HepG2 (cell line): ENCODE results near the gene CES3. TPM values are rescaled to one million over a fixed set of nuclear protein-coding genes. Genes with fewer than 3 reads are reported as not detected.

Experiments used
- DNMT1 ChIP-seq: sonication (generic); formaldehyde crosslinking; IDR thresholded peaks from 2 replicates; pipeline ENCODE4 v1.5.1; 2020; ENCODE audit warnings: mild to moderate bottlenecking, missing genetic modification reagents
- ESRRA ChIP-seq: sonication (generic); formaldehyde crosslinking; IDR thresholded peaks from 2 replicates; pipeline ENCODE4 v1.5.1; 2020; ENCODE audit warnings: mild to moderate bottlenecking, low read depth, missing genetic modification reagents
- HDAC2 ChIP-seq: sonication (generic); formaldehyde crosslinking; IDR thresholded peaks from 2 replicates; pipeline ENCODE4 v1.4.0; 2020; ENCODE audit warnings: missing genetic modification reagents
- HNRNPLL ChIP-seq: fragments of 200-400 bp; formaldehyde crosslinking; IDR thresholded peaks from 2 replicates; pipeline ENCODE4 v1.6.1; 2017; ENCODE audit warnings: mild to moderate bottlenecking, low read depth, low read length; ENCODE audit not compliant: poor library complexity, severe bottlenecking
- HOXA3 ChIP-seq: sonication (generic); formaldehyde crosslinking; IDR thresholded peaks from 2 replicates; pipeline ENCODE4 v1.5.0; 2020; ENCODE audit warnings: missing genetic modification reagents
- LCORL ChIP-seq, 2 experiments: fragments of 450-650 bp in 1 of 2; sonication (generic) in 1 of 2; formaldehyde crosslinking in 1 of 2; IDR thresholded peaks; 2 replicates each; pipeline versions ENCODE4 v1.5.0 to v1.6.1; 2017 to 2020; ENCODE audit warnings: antibody characterized with exemption in 1 of 2, missing genetic modification reagents in 1 of 2
- PAXIP1 ChIP-seq: sonication (generic); formaldehyde crosslinking; conservative IDR thresholded peaks from 2 replicates; pipeline ENCODE4 v1.4.0; 2020; ENCODE audit warnings: mild to moderate bottlenecking, missing genetic modification reagents, moderate library complexity
- PHF8 ChIP-seq: sonication (generic); formaldehyde crosslinking; IDR thresholded peaks from 2 replicates; pipeline ENCODE4 v1.5.0; 2020; ENCODE audit warnings: missing genetic modification reagents
- REPIN1 ChIP-seq: sonication (generic); formaldehyde crosslinking; IDR thresholded peaks from 2 replicates; pipeline ENCODE4 v1.8.0; 2022; ENCODE audit warnings: missing genetic modification reagents, low read depth, mild to moderate bottlenecking, borderline replicate concordance
- SOX6 ChIP-seq, 2 experiments: fragments of 450-650 bp in 1 of 2; sonication (generic) in 1 of 2; formaldehyde crosslinking in 1 of 2; IDR thresholded peaks; 2 replicates each; pipeline versions ENCODE4 v1.4.0 to v1.6.1; 2017 to 2020; ENCODE audit warnings: antibody characterized with exemption in 1 of 2, mild to moderate bottlenecking in 1 of 2, missing genetic modification reagents in 1 of 2
- ZKSCAN8 ChIP-seq: IDR thresholded peaks from 2 replicates; pipeline ENCODE4 v1.6.1; 2016; ENCODE audit warnings: borderline replicate concordance, missing genetic modification reagents, missing compliant biosample characterization
- ZNF687 ChIP-seq: sonication (generic); formaldehyde crosslinking; IDR thresholded peaks from 2 replicates; pipeline ENCODE4 v1.5.1; 2020; ENCODE audit warnings: mild to moderate bottlenecking, missing genetic modification reagents, moderate library complexity
- ZNF788 ChIP-seq: sonication (generic); formaldehyde crosslinking; IDR thresholded peaks from 2 replicates; pipeline ENCODE4 v1.5.0; 2020; ENCODE audit warnings: mild to moderate bottlenecking, missing genetic modification reagents, borderline replicate concordance
- ZNF792 ChIP-seq: IDR thresholded peaks from 2 replicates; pipeline ENCODE4 v1.6.1; 2016
- polyA plus RNA-seq, 8 experiments: library from polyadenylated mRNA; depleted of rRNA in 3 of 8; stranded (reverse) in 7 of 8; unstranded in 1 of 8; fragments of >200 nt; fragmentation: Illumina TruSeq in 4 of 8; extraction: Trizol in 4 of 8; gene quantifications; 2 replicates each; pipeline versions ENCODE4 v1.2.1 to v1.2.3, GENCODE V29; 2011 to 2016; ENCODE audit warnings: low read depth in 4 of 8, missing spikeins in 1 of 8, mixed read lengths in 1 of 8; ENCODE audit not compliant: insufficient read depth in 1 of 8
- total RNA-seq, 5 experiments: library from RNA; depleted of rRNA; stranded (reverse); fragments of >200 nt; fragmentation: Illumina TruSeq; extraction: Trizol; gene quantifications; 2 replicates each; pipeline ENCODE4 v1.2.3, GENCODE V29; 2016; ENCODE audit warnings: low read depth in 1 of 5
- TF ChIP-seq, protein P1 (sequence below): sonication (generic); formaldehyde crosslinking; IDR thresholded peaks from 2 replicates; pipeline ENCODE4 v1.4.0; 2020; ENCODE audit warnings: missing genetic modification reagents
- TF ChIP-seq, protein P2 (sequence below): sonication (generic); formaldehyde crosslinking; IDR thresholded peaks from 2 replicates; pipeline ENCODE4 v1.9.0; 2022; ENCODE audit warnings: missing genetic modification reagents, mild to moderate bottlenecking, borderline replicate concordance
- TF ChIP-seq, protein P3 (sequence below): sonication (generic); formaldehyde crosslinking; IDR thresholded peaks from 2 replicates; pipeline ENCODE4 v1.4.0; 2020; ENCODE audit warnings: mild to moderate bottlenecking, missing genetic modification reagents

CES3 gene
- total and polyA plus RNA-seq, 2 of the 13 experiments (the other 11 are each of a cell fraction or from before 2014, with no cell fraction given): 6.6 to 17.4 TPM

- TF ChIP-seq PAXIP1 (CRISPR knock-in tag) (0 out of 2 replicates have a peak, but pooled peaks have one; percentile 35), REPIN1 (CRISPR knock-in tag) (0 out of 2 replicates have a peak, but pooled peaks have one; percentile 27), ZNF788 (CRISPR knock-in tag) (peak; percentile 10; the same call in 1 of the 2 replicates), ZKSCAN8 (CRISPR knock-in tag) (no peak), DNMT1 (CRISPR knock-in tag) (0 out of 2 replicates have a peak, but pooled peaks have one; percentile 9), PHF8 (CRISPR knock-in tag) (peak; percentile 30; the same call in 1 of the 2 replicates), ESRRA (CRISPR knock-in tag) (0 out of 2 replicates have a peak, but pooled peaks have one; percentile 33), HNRNPLL (peak; percentile 18), LCORL (IDR thresholded peaks at IDR 0.05) (no peak), LCORL (CRISPR knock-in tag; IDR thresholded peaks at IDR 0.05) (peak; percentile 72), HOXA3 (CRISPR knock-in tag) (peak; percentile 41; the same call in 1 of the 2 replicates), ZNF687 (CRISPR knock-in tag) (peak; percentile 52), ZNF792 (CRISPR knock-in tag) (no peak), SOX6 (IDR thresholded peaks at IDR 0.05) (no peak), SOX6 (CRISPR knock-in tag; IDR thresholded peaks at IDR 0.05) (0 out of 2 replicates have a peak, but pooled peaks have one; percentile 4), HDAC2 (0 out of 2 replicates have a peak, but pooled peaks have one; percentile 20)
- TF ChIP-seq, protein P1, sequence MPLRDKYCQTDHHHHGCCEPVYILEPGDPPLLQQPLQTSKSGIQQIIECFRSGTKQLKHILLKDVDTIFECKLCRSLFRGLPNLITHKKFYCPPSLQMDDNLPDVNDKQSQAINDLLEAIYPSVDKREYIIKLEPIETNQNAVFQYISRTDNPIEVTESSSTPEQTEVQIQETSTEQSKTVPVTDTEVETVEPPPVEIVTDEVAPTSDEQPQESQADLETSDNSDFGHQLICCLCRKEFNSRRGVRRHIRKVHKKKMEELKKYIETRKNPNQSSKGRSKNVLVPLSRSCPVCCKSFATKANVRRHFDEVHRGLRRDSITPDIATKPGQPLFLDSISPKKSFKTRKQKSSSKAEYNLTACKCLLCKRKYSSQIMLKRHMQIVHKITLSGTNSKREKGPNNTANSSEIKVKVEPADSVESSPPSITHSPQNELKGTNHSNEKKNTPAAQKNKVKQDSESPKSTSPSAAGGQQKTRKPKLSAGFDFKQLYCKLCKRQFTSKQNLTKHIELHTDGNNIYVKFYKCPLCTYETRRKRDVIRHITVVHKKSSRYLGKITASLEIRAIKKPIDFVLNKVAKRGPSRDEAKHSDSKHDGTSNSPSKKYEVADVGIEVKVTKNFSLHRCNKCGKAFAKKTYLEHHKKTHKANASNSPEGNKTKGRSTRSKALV (CRISPR knock-in tag): no peak
- TF ChIP-seq, protein P2, sequence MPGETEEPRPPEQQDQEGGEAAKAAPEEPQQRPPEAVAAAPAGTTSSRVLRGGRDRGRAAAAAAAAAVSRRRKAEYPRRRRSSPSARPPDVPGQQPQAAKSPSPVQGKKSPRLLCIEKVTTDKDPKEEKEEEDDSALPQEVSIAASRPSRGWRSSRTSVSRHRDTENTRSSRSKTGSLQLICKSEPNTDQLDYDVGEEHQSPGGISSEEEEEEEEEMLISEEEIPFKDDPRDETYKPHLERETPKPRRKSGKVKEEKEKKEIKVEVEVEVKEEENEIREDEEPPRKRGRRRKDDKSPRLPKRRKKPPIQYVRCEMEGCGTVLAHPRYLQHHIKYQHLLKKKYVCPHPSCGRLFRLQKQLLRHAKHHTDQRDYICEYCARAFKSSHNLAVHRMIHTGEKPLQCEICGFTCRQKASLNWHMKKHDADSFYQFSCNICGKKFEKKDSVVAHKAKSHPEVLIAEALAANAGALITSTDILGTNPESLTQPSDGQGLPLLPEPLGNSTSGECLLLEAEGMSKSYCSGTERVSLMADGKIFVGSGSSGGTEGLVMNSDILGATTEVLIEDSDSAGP: peak; percentile 36; the same call in 1 of the 2 replicates
- TF ChIP-seq, protein P3, sequence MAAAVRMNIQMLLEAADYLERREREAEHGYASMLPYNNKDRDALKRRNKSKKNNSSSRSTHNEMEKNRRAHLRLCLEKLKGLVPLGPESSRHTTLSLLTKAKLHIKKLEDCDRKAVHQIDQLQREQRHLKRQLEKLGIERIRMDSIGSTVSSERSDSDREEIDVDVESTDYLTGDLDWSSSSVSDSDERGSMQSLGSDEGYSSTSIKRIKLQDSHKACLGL (CRISPR knock-in tag): peak; percentile 25; the same call in 1 of the 2 replicates
Measured at GRCh38 chr16:66917741-66918140, 43.3 kb upstream of the CES3 start (continued).
